ENCODE data around the gene TRABD2A. TPM values are rescaled to one million over a fixed set of nuclear protein-coding genes. Genes with fewer than 3 reads are reported as not detected.

Gene TRABD2A
- total and polyA plus RNA-seq, 9 of the 15 experiments (the other 6 are each of a cell fraction or from before 2014, with no cell fraction given), result 0.07 to 0.45 (median 0.25) TPM

DNA sequence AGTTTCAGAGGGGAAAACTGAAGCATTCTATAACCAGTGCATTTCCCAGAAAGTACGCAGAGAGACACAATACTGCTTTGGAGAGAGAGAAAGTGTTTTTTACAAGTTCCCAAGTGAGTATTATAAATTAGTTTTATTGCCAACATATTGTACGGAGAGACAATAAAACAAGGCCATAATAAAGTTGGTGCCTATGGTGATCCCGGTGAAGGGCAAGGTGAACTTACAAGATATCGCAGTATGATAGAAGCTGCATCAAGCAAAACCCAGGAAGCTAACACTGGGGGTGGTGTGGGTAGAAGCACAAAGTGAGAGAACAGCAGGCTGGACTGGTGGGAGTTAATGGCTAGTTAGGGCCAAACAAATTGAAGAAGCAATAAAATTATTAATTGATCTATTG is 32.1 kb upstream of the TRABD2A start:
- CTCF ChIA-PET (ENCODE audit: low intra/inter-chr PET ratio), result no interaction called here
- TF ChIP-seq ZNF12 (CRISPR knock-in tag; IDR thresholded peaks at IDR 0.05) (no peak), SAFB (IDR thresholded peaks at IDR 0.05; ENCODE audit: borderline replicate concordance, low read depth, low read length) (no peak), HLTF (IDR thresholded peaks at IDR 0.05) (no peak), ELF1 (tag; IDR thresholded peaks at IDR 0.05) (no peak)
- H3K9me3 ChIP-seq (replicated peaks; ENCODE audit: control insufficient read depth, insufficient read depth, low read depth, low read length), result no peaks in the 10 kb centered on the region
- H3K27me3 ChIP-seq (ENCODE audit: control insufficient read depth in 2 of 2, insufficient read depth in 2 of 2, low read length in 2 of 2), result no peaks in the 10 kb centered on the region
- no peak for DNase-seq (ENCODE audit: extremely low read depth in 1 of 4, low spot score in 3 of 4)
- in situ Hi-C loops (cut with MboI), result no loop called here
- no peak overlapping the region for H3K4me2 ChIP-seq (ENCODE audit: insufficient read depth, low read length)
- no peak overlapping the region for H3K4me3 ChIP-seq
- no peak overlapping the region for H3K27ac ChIP-seq (ENCODE audit: extremely low read depth, low read depth, low read length)
- no peaks in the 10 kb centered on the region for H3K36me3 ChIP-seq (ENCODE audit: control insufficient read depth, insufficient read depth, low read length)
- POLR2A ChIA-PET, result interaction anchor here (0.9 kb wide), 1 partner anchor 23 kb away, joined by 3 read pairs; no protein-coding TSS in a partner anchor
- no TSS peak for BruUV-seq (replicated peaks)
- H4K20me1 ChIP-seq (replicated peaks; ENCODE audit: control insufficient read depth, insufficient read depth, low read length), result no peaks in the 10 kb centered on the region
- intact Hi-C loops (cut with micrococcal nuclease), result no loop called here
- ATAC-seq, result no peak
- no peak overlapping the region for H2AFZ ChIP-seq (ENCODE audit: low read depth, low read length)
- H3K9me1 ChIP-seq (ENCODE audit: control insufficient read depth, insufficient read depth, low read length), result no peaks in the 10 kb centered on the region
- 68% methylated on average over 4 of the region's 4 CpGs for WGBS (ENCODE audit: insufficient coverage, low coverage, missing lambda C conversion rate)
- H3K79me2 ChIP-seq (ENCODE audit: control insufficient read depth, insufficient read depth, low read length), result no peaks in the 10 kb centered on the region
- no peak for FAIRE-seq
- no peaks in the 10 kb centered on the region; a peak in 1 of 5 replicates for H3K4me1 ChIP-seq (replicated peaks in 1 of 2; ENCODE audit: control insufficient read depth in 2 of 2, insufficient read depth in 2 of 2, low read length in 2 of 2)
- no peak overlapping the region for H3K9ac ChIP-seq (ENCODE audit: insufficient read depth in 1 of 2, low read depth in 2 of 2, low read length in 2 of 2)

DNA sequence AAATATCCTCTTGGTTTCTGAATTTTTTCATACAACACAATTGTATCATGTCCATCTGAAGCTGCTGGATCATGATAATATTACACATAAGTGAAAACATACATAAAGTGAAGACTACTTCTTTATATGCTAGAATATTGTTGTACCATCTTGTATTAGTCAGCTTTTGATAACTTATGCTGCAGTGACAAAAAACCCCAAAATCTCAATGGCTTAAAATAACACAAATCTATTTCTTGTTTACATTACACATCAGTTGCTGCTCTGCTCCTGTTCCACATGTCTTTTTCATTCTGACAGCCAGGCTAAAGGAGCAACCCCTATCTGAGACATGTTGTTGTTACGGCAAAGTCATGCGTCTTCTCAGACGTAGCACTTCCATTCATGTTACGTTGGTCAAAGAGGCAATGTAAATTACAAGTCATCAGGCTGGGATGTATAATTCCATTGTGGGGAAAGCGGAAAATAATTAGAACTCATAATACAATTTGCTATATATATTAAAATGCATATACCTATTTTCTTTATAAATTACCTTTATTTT is 30.3 kb upstream of the TRABD2A start:
- intact Hi-C loops (cut with micrococcal nuclease), result no loop called here
- H3K9ac ChIP-seq (ENCODE audit: insufficient read depth in 1 of 2, low read depth in 2 of 2, low read length in 2 of 2), result no peak overlapping the region
- peaks cover 6% of the 10 kb centered on the region; the same call in 1 of the 3 replicates for H3K36me3 ChIP-seq (ENCODE audit: control insufficient read depth, insufficient read depth, low read length)
- no peak overlapping the region for H2AFZ ChIP-seq (ENCODE audit: low read depth, low read length)
- no peak overlapping the region for H3K27ac ChIP-seq (ENCODE audit: extremely low read depth, low read depth, low read length)
- no peak overlapping the region for H3K4me2 ChIP-seq (ENCODE audit: insufficient read depth, low read length)
- DNase-seq (ENCODE audit: extremely low read depth in 1 of 4, low spot score in 3 of 4), result no peak
- no peaks in the 10 kb centered on the region for H3K9me3 ChIP-seq (replicated peaks; ENCODE audit: control insufficient read depth, insufficient read depth, low read depth, low read length)
- no peak overlapping the region for H3K4me3 ChIP-seq
- CTCF ChIA-PET (ENCODE audit: low intra/inter-chr PET ratio), result no interaction called here
- H4K20me1 ChIP-seq (replicated peaks; ENCODE audit: control insufficient read depth, insufficient read depth, low read length), result no peaks in the 10 kb centered on the region
- FAIRE-seq, result no peak
- peaks cover 8% of the 10 kb centered on the region for H3K79me2 ChIP-seq (ENCODE audit: control insufficient read depth, insufficient read depth, low read length)
- no peaks in the 10 kb centered on the region for H3K27me3 ChIP-seq (ENCODE audit: control insufficient read depth in 2 of 2, insufficient read depth in 2 of 2, low read length in 2 of 2)
- in situ Hi-C loops (cut with MboI), result no loop called here
- BruUV-seq (replicated peaks), result no TSS peak
- POLR2A ChIA-PET, result no interaction called here
- peaks cover 7 to 11% of the 10 kb centered on the region in 2 experiments for H3K4me1 ChIP-seq (replicated peaks in 1 of 2; ENCODE audit: control insufficient read depth in 2 of 2, insufficient read depth in 2 of 2, low read length in 2 of 2)
- WGBS (ENCODE audit: insufficient coverage, low coverage, missing lambda C conversion rate), result 77% methylated on average over 5 of the region's 5 CpGs
- H3K9me1 ChIP-seq (ENCODE audit: control insufficient read depth, insufficient read depth, low read length), result no peaks in the 10 kb centered on the region
- no peak for ATAC-seq
- no peak for TF ChIP-seq ZNF140 (CRISPR knock-in tag; IDR thresholded peaks at IDR 0.05)
- no peak for TF ChIP-seq TCFL5 (CRISPR knock-in tag; conservative IDR thresholded peaks at IDR 0.05)
- no peak for TF ChIP-seq FOXA1 (IDR thresholded peaks at IDR 0.05; ENCODE audit: borderline replicate concordance)
- TF ChIP-seq, protein P1, sequence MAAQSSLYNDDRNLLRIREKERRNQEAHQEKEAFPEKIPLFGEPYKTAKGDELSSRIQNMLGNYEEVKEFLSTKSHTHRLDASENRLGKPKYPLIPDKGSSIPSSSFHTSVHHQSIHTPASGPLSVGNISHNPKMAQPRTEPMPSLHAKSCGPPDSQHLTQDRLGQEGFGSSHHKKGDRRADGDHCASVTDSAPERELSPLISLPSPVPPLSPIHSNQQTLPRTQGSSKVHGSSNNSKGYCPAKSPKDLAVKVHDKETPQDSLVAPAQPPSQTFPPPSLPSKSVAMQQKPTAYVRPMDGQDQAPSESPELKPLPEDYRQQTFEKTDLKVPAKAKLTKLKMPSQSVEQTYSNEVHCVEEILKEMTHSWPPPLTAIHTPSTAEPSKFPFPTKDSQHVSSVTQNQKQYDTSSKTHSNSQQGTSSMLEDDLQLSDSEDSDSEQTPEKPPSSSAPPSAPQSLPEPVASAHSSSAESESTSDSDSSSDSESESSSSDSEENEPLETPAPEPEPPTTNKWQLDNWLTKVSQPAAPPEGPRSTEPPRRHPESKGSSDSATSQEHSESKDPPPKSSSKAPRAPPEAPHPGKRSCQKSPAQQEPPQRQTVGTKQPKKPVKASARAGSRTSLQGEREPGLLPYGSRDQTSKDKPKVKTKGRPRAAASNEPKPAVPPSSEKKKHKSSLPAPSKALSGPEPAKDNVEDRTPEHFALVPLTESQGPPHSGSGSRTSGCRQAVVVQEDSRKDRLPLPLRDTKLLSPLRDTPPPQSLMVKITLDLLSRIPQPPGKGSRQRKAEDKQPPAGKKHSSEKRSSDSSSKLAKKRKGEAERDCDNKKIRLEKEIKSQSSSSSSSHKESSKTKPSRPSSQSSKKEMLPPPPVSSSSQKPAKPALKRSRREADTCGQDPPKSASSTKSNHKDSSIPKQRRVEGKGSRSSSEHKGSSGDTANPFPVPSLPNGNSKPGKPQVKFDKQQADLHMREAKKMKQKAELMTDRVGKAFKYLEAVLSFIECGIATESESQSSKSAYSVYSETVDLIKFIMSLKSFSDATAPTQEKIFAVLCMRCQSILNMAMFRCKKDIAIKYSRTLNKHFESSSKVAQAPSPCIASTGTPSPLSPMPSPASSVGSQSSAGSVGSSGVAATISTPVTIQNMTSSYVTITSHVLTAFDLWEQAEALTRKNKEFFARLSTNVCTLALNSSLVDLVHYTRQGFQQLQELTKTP (IDR thresholded peaks at IDR 0.05; ENCODE audit: low read depth in 1 of 2, partially characterized antibody in 2 of 2), result no peak
- no peak for TF ChIP-seq RBFOX2 (IDR thresholded peaks at IDR 0.05; ENCODE audit: low read depth, low read length)
- no peak for TF ChIP-seq ZNF507 (tag; conservative IDR thresholded peaks at IDR 0.05)
- TF ChIP-seq KDM2B (CRISPR knock-in tag; IDR thresholded peaks at IDR 0.05), result no peak
- TF ChIP-seq TAF15 (IDR thresholded peaks at IDR 0.05; ENCODE audit: low read depth, low read length), result no peak
- TF ChIP-seq ZNF121 (CRISPR knock-in tag; conservative IDR thresholded peaks at IDR 0.05), result no peak
- TF ChIP-seq ZNF384 (IDR thresholded peaks at IDR 0.05; ENCODE audit: low read depth, low read length), result no peak
- TF ChIP-seq LEF1 (IDR thresholded peaks at IDR 0.05), result no peak
